Activated CD8-positive, alpha-beta memory T cell treated with anti-CD3 and anti-CD28 coated beads, Interleukin-2, amount 50 U/mL, for 1 hour (primary cell): ENCODE results near the gene ITIH5.

ENCODE experiments used
- DNase-seq: peaks from one replicate; pipeline ENCODE4 v3.0.0-alpha.2; 2020; ENCODE audit errors: extremely low read depth

The ITIH5 gene

DNA sequence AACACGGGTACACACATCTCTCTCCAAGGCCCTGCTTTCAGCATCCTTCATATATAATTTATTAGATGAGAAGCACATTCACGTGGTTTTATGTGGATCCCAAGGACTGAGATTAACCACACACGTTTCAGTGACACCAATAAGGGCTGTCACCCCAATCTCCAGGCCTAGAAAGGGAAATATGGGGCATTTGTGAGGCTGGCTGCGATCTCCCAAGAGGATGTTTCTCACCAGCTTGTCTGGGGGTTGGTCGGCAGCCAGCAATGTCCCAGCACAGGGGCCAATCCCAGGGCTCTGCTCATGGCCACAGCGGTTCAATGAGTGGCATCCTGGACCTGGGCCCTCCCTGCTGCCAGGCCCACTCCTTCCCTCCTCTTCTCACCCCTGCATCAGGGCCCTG, 115.5 kb downstream of the ITIH5 start:
- DNase-seq: no peak

DNA sequence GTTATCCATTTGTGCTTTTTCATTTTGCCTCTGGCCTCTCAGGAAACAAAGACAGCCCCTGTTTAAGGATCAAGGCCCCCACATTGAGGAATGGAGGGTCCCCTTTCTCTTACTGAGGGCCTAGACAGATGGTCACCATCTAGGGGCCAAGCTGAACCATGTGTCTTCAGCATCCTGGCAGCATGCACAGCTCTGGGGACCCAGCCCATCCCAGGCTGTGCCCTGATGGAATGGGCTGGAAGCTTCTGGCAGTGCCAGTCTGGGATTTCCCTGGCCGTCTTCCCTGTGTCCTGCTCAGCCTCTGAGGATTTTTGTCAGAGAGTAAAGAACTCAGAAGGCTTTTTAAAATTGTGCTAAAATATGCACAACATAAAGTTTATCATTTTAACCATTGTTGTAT, 116.8 kb downstream of the ITIH5 start:
- no peak for DNase-seq

DNA sequence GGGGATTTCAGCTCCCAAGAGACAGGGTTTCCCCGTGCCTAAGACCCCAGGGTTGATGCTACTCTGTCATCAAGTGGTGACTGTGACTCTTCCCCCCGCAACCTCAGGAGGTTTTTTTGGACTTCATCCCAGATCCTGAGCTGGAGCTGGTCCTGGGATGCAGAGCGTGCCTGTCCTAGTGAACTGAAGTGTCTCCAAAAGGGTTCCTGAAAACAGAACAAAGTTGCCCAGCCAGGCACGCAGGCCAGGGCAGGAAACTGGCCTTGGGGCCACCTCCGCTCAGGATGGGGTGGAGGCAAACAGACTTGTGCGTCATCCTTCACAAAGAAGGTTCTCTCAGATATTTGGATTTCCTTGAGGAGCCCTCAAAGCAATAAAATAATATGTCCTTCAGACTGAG, 118.9 kb downstream of the ITIH5 start:
- no peak for DNase-seq

DNA sequence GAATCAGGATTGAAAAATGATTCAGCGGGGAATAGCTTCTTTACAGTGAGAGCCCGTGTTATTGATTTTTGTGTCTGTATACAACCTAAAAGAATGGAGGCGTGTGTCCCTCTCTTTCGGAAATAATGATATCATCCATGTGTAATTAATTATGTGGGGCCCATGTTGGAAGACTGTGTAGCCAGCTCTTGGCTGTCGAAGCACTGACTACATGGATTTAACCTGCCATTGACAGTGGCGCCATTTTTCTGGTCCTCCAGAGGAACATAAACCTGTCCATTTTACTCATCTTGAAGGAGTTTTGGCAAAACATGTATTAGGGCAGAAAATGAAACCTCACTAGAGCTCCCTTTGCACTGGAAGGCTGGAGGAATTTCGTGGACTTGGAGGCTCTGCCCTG, 119.6 kb downstream of the ITIH5 start:
- DNase-seq: no peak

DNA sequence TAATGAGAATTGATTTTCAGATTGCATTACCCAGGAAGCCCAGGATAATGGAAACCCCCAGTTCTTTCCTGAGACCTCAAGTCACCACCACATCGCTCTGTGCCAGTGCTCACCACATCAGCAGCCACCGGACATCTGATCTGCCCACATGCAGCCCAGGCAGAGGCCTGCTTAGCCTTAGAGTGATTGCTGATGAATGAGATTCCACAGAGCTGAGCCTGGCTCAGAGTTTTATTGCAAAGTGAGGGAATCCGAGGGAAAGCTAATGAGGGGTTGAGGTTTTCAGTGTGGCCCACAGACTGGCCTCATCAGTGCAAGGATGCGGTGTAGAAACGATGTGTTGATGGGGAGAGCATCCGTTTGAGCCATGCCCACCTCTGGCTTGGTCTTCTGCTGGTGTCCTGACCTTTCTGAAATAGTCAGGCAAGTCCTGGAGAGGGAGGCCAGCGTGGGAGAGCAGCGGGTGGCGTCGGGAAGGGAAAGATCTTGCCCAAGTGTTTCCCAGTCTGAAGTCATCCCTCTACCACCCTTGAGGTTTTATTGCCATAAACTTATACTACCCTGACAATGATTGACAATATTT, 120.3 kb downstream of the ITIH5 start:
- no peak for DNase-seq

DNA sequence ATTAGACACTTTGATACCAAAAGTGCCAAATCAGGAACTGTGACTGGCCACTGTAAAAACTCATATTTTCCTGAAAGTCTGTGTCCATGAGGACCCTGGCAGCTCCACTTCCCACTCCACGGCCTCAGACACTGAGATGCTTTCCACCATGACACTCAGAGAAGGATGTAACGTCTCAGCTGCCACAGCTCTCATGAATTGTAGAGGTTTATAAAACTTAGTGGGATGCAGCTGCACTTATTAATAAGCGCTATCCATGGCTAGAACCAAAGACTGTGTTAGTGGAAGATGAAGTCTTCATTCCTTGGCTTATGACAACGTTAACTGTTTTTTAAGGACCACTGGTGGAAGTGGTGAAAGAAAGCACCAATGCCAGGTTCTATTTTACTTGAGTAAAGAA, 121.0 kb downstream of the ITIH5 start:
- no peak for DNase-seq

DNA sequence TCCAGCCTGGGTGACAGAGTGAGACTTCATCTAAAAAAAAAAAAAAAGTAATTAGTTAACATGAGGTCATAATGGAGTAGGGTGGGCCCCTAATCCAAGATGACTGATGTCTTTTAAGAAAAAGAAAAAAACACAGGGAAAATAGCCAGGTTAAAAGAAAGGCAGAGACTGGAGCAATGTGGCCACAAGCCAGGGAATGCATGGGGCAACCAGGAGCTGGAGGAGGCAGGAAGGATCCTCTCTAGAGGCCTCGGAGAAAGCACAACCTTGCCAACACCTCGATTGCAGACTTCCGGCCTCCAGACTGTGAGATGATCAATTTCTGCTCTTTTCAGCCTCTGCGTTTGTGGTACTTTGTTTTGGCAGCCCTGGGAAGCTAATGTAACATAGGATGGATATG, 121.5 kb downstream of the ITIH5 start:
- DNase-seq: no peak

DNA sequence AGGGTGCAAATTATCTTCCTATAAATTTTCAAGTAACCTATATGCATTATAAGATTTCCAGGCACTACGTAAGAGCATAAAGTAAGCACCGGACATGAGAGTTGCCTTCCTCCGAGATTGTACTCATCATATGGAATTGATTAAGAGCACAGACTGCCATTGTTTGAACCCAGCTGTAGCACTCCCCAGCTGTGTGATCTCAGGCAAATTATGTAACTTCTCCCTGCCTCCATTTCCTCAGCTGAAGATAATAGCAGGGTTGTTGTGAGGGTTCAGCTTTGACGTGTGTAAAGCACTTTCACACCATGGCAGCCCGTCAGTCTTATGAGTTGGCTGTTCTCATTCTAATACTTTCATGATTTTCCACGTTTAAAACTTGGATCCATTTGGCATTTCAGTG, 122.6 kb downstream of the ITIH5 start:
- no peak for DNase-seq

DNA sequence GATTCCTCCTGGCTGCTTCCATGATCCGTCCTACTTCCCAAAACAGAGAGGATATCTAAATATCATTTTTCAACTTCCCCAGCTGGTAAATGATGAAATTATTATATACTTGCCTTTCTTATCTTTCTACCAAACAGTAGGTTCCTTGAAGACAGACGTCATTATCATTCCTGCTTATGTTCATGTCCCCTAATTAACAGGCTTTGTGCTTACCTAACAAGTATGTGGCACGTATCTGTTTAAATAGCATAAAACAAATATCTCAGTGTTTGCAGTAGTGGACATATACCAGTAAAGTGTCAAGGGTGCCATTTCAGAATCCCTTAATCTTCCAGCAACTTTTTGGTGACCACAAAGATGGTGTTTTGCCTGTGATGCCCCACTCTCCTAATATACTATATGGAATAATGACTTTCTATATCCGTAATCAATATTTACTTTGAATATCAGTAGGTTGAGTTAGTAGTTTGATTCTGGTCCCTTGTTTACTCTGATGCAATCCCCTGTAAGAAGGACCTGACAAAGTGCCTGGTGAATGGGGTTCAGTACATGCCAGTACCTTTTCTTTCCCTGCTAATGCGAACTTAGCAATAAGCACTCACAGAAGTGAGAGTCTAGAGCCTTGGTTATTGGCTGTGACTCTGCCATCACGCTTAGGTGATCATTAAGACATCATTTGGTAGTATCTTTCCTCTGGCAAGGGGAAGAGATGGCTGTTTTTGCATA, 124.4 kb downstream of the ITIH5 start:
- DNase-seq: no peak

DNA sequence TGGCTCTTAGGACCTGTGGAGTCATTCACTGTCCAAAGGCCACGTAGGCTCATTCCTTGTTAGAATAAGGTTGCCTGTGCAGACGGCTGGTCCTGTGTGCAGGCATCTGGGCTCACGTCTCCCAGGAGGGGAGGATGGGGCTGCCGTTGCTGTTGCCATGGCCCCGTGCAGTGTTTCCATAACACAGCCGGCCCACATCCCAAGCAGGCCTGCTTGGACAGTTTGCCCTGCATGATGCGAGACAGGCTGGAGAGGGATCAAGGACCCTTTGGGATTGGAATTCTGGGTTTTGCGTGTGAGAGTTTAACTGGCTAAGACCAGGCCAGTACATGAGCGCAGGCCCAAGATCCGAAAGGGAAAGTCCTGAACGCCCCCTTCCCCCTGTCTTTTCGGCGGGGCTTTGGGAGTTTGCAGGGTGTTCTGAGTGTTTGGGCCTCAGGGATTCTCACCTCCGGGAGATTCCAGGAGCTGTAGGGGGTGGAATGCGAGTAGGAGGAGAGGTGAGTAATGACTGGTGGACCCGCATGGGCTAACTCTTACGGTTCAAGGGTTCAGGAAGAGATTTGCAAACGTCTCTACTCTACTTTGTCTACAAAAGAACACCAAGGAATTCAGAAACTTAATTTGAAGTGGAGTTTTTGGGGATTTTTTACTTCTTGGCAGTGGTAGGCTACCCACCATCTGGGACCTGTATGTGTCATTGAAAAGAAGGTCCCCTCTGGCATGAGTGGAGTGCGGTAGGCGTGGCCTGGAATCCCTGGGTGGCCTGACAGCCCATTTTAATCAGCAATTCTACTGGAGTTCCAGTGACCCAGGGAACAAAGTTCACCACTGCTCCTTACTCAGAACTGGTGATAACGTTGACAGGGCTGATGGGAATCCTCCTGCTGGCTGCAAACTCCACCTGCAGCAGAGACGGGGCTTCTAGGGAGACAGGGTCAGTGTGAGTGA, 125.4 kb downstream of the ITIH5 start:
- no peak for DNase-seq

DNA sequence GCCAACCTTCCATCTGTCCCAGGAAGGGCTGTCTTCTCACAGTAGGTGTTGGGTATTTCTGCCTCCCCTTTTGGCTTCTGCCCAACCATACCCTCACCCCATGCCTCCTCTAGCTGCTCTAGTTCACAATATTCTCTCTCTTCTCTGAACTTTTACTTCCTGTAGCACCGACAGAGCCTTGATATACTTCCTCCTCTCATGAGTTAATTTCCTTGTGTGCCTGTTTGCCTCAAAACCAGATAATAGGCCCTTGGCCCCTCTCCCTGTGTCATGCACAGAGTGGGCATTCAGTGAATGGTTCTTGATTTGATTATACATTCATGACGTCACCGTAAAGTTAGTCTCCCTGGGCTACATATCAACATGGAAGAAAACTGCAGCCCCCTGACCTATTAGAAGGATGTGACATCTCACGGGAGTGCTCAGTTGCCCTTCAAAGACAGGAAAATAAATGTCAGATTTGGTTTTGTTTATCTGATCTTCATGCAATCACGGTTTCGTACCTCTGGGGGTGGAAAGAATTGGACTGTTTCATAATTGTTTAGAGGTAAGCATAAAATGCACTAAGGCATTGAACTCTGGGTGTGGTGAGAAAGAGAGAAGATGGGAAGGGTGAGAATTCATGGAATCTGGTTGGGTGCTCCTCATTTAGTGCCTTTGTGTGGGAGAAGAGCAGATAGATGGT, 127.7 kb downstream of the ITIH5 start:
- DNase-seq: no peak

DNA sequence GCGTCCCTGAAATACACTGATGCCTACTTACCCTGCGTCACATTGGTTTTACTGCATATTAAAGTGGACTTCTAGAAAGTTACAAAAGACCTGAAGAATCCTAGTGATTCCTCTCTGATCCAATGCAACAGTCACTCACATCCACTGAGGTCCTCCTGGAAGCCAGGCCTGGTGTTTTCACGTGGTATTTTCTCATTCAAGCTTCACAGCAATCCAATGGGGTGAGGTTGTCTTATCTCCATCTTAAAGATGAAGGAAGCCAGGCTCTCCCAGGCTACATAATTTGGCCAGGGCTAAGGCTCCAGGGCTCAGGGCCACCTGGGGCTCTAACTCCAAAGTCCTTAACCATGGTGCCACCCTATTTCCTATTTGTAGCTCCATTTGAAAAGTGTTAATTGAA, 129.6 kb downstream of the ITIH5 start:
- DNase-seq: no peak

DNA sequence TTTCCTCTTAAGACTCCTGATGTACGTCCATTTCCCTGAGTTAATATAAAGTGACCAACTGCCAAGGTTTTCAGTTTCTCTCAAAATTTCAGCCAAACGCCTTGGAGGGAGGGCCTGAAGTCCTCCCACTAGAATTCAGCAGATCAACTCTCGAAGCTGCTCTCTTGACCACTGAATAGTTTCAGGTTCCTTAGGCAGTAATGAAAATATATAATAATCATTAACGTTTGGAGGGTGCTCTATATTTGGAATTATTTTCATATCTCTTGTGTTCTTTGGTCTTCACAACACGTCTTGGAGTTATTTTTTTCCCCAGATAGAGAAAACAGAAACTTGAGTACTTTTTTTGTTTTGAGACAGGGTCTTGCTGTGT, 132.3 kb downstream of the ITIH5 start:
- no peak for DNase-seq

DNA sequence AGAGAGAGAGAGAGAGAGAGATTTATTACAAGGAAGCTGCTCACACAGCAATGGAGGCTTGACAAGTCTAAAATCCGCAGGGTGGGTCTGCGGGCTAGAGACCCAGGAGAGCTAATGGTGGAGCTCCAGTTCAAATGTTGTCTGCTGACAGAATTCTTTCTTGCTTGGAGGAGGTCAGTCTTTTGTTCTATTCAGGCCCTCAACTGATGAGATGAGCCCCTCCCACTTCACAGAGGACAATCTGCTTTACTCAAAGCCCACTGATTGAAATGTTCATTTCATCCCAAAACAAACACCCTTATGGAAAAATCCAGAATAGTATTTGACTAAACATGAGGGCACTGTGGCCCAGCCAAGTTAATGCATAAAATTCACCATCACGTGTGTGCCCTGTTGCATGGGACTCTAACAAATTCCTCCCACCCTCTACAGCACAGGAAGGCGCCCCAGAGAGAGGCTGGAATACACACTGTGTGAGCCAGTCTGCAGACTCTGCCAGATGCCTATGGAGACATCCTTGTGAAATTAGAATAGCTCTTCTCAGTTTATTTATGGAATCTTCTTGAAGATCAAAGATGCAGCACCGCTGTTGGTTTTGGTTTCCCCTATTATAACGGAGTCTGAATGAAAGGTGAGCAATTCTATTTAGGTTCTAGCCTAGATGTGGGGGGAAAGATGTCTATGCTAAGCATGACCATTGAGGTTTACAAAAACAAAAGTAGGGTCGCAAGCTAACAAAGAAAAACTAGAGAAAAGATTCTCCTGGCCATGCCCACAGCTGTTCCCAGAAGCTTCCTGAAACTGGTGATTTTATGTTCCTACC, 132.9 kb downstream of the ITIH5 start:
- DNase-seq: no peak

DNA sequence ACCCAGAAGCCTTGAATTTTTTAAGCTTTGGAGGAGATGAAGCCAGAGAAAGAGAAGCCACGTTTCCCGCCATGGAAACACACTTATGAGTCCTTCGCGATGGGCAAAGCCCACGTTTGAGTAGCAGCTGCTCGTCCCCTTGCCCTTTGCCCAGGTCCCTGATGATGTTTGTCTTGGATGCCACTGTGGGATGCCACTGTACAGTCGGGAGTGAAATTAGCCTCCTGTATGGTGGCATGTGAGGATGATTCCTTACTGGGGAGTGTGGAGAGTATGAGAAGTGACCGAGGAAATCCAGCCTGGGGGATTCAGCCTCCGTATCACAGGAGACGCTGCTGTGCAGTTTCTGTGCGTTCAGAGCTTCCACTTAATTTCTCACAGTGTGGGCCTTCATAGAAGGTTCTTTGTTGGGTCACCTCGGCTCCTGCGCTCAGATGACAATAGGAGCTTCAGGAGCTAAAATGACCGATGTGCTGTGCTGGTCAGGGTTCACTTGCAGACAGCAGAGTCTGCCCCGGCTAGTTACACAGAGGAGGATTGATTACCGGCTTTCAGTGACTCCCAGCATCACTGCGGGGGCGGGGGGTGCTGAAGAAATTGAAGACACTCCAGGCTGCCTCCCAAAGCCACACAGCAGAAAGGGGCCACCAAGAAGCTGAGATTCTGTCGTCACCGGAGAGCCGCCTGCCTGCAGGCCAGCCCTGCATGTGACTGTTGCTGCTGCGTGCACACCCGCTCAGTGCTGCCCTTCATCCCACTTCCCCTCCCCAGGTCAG, 133.9 kb downstream of the ITIH5 start:
- DNase-seq: no peak

DNA sequence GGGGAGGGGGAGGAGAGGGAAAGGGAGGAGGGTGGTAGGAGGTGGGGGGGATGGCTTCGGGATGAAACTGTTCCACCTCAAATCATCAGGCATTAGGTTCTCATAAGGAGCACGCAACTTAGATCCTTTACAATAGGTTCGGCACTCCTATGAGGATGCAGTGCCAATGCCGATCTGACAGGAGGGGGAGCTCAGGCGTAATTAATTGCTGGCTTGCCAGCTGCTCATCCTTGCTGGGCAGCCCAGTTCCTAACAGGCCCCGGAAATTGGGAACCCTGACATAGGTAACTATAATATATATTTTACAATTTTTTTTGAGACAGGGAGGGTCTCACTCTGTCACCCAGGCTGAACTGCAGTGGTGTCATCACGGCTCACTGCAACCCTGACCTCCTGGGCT, 137.1 kb downstream of the ITIH5 start:
- no peak for DNase-seq

DNA sequence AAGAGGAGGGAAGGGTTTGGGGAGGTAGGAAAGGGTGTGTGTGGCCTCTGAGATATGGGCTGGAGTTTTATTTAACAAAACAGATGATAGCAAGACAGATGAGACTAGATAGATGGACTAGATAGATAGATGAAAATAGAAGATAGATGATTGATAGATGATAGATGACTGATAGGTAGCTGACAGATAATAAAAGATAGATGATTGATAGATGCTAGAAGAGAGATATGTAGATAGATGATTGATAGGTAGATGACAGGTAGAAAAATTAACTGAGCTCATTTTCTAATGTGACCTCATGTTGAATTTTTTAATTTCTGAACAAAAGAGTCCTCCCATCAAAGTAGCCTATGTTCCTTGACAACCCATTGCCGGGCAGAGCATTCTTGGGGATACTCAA, 139.3 kb downstream of the ITIH5 start:
- DNase-seq: no peak

DNA sequence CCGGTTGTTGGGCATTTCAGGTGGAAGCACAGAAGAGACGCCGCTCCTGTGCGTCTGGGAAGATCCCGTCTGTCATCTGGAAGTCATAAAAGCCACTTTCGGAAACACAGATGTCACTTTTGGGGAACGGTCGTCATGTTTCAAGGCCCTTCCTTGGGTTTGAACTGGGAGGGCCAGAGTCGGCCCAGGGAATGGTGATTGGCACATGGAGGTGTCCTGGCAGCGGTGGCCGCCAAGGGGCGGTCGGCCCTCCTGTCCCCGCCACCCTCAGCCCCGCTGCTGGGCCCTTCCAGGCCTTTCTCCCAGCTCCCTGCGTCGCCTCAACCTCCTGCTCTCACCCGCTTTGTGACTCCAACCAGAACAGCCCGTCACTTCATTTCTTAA, 140.8 kb downstream of the ITIH5 start:
- DNase-seq: no peak

DNA sequence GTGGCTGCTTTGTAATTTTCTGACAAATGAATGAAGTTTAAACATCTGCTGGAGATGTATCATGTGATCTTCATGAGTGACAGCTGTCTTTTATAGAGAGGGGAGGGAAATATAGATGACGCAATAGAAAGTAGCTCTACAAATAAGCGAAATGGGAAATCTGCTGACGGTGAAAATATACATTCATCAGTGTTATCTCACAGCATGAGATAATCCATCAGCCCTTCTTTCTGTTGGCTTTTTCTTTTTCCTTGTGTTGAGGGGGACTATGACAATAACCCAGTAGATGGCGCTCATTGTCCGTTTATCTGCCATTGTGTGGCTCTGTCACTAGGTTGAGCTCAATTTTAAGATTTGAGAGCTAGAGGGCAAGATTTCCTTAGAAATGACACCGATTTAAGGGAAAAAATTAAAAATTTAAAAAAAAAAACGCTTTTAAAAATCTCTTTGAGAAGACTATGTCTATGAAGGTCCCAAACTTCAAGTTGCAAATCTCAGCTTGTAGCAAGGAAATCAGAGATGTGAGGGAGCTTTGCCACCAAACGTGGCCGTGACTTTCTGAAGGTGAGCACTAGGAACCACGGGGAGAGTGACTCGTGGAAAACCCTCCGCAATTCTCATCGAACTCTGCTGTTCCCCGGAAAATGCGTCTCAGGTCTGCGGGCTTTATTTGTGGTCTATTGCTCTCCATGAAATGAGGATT, 141.3 kb downstream of the ITIH5 start:
- DNase-seq: peak; percentile 38

DNA sequence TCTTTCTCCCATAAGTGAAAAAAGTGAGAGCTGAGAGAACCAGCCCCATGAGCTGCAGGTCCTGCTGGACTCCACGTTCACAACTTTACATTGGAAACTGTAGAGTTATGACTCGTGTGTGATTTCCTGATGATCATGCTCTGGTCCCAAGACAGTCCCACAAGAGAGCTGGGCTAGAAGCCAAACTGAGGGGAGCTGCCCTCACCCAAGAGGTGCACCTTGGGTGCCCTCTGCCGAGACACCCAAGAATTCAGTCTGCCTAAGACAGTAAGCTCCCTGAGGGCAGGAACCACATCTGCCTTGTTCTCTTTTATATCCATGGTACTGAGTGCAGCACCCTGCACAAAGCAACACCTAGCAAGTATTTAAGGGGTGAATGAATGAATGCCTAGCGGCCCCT, 143.1 kb downstream of the ITIH5 start:
- DNase-seq: no peak
